CD4-positive, alpha-beta T cell treated with Interleukin-1 beta for 1 hour (primary cell): Measurements from ENCODE around the gene NPBWR2.
A peak's percentile ranks its signal among the peaks of the same experiment; 100 is the strongest.

Experiments
- DNase-seq, 2 donors: peaks; one replicate each; pipeline ENCODE4 v3.0.0-alpha.2; 2020 to 2022

Gene NPBWR2

GRCh38 chr20:64070244-64070993 lies 36.9 kb downstream of the NPBWR2 start:
- no peak for DNase-seq

GRCh38 chr20:64069614-64070243 lies 37.6 kb downstream of the NPBWR2 start:
- peak in 1 of 2 donors; percentile 29 for DNase-seq

GRCh38 chr20:64069209-64069613 lies 38.2 kb downstream of the NPBWR2 start:
- no peak for DNase-seq

- DNase-seq, result no peak
Measured at GRCh38 chr20:64068386-64069208, 38.8 kb downstream of the NPBWR2 start.

- DNase-seq, result no peak
Measured at GRCh38 chr20:64067733-64068307, 39.5 kb downstream of the NPBWR2 start.

- DNase-seq, result no peak
Measured at GRCh38 chr20:64067005-64067632, 40.2 kb downstream of the NPBWR2 start.

- peak; percentile 74 to 75 for DNase-seq
Measured at GRCh38 chr20:64065974-64066343, 41.4 kb downstream of the NPBWR2 start.

GRCh38 chr20:64065062-64065973 lies 42.0 kb downstream of the NPBWR2 start:
- DNase-seq, result no peak

GRCh38 chr20:64064145-64064698 lies 43.1 kb downstream of the NPBWR2 start:
- no peak for DNase-seq

- no peak for DNase-seq
Measured at GRCh38 chr20:64063389-64064144, 43.8 kb downstream of the NPBWR2 start.

- peak; percentile 92 to 94 for DNase-seq
Measured at GRCh38 chr20:64062596-64063388, 44.6 kb downstream of the NPBWR2 start, which contains the start of gene TCEA2. TCEA2 (plus strand) TSS chr20:64063198; CDS start chr20:64063313, 115 bp downstream.

GRCh38 chr20:64062276-64062595 lies 45.1 kb downstream of the NPBWR2 start:
- DNase-seq, result no peak

- DNase-seq, result no peak
Measured at GRCh38 chr20:64058536-64058935, 48.8 kb downstream of the NPBWR2 start.

- peak; percentile 76 to 79 for DNase-seq
Measured at GRCh38 chr20:64057628-64058498, 49.5 kb downstream of the NPBWR2 start.

GRCh38 chr20:64056889-64057627 lies 50.3 kb downstream of the NPBWR2 start:
- DNase-seq, result no peak

GRCh38 chr20:64056639-64056888 lies 50.8 kb downstream of the NPBWR2 start:
- DNase-seq, result no peak

GRCh38 chr20:64055893-64056638 lies 51.3 kb downstream of the NPBWR2 start:
- no peak for DNase-seq
